ENCODE data around the gene MEGF10.

Gene MEGF10

GRCh38 chr5:127421471-127421870 is 130.9 kb downstream of the MEGF10 start:
- H3K4me3 ChIP-seq (ENCODE audit: low read depth, low read length) = no peak overlapping the region
- DNase-seq (ENCODE audit: low read depth) = no peak
- TF ChIP-seq CTCF (IDR thresholded peaks at IDR 0.05; ENCODE audit: low read depth, low read length, missing control alignments) = no peak

GRCh38 chr5:127423173-127423798 is 132.7 kb downstream of the MEGF10 start:
- no peak overlapping the region for H3K4me3 ChIP-seq (ENCODE audit: low read depth, low read length)
- TF ChIP-seq CTCF (IDR thresholded peaks at IDR 0.05; ENCODE audit: low read depth, low read length, missing control alignments) = no peak
- peak; percentile 21 for DNase-seq (ENCODE audit: low read depth)

GRCh38 chr5:127425037-127425436 is 134.4 kb downstream of the MEGF10 start:
- TF ChIP-seq CTCF (IDR thresholded peaks at IDR 0.05; ENCODE audit: low read depth, low read length, missing control alignments) = no peak
- DNase-seq (ENCODE audit: low read depth) = no peak
- no peak overlapping the region for H3K4me3 ChIP-seq (ENCODE audit: low read depth, low read length)

GRCh38 chr5:127425868-127426267 is 135.3 kb downstream of the MEGF10 start:
- no peak for DNase-seq (ENCODE audit: low read depth)
- H3K4me3 ChIP-seq (ENCODE audit: low read depth, low read length) = no peak overlapping the region
- TF ChIP-seq CTCF (IDR thresholded peaks at IDR 0.05; ENCODE audit: low read depth, low read length, missing control alignments) = no peak

- DNase-seq (ENCODE audit: low read depth) = no peak
- no peak overlapping the region for H3K4me3 ChIP-seq (ENCODE audit: low read depth, low read length)
- no peak for TF ChIP-seq CTCF (IDR thresholded peaks at IDR 0.05; ENCODE audit: low read depth, low read length, missing control alignments)
Observed at GRCh38 chr5:127426661-127427060, 136.1 kb downstream of the MEGF10 start.

- TF ChIP-seq CTCF (IDR thresholded peaks at IDR 0.05; ENCODE audit: low read depth, low read length, missing control alignments) = no peak
- H3K4me3 ChIP-seq (ENCODE audit: low read depth, low read length) = no peak overlapping the region
- DNase-seq (ENCODE audit: low read depth) = no peak
Observed at GRCh38 chr5:127428276-127428675, 137.7 kb downstream of the MEGF10 start.

- no peak for DNase-seq (ENCODE audit: low read depth)
- no peak for TF ChIP-seq CTCF (IDR thresholded peaks at IDR 0.05; ENCODE audit: low read depth, low read length, missing control alignments)
Observed at GRCh38 chr5:127428748-127429147, 138.2 kb downstream of the MEGF10 start.

More at GRCh38 chr5:127428748-127429147, 138.2 kb downstream of the MEGF10 start:
- H3K4me3 ChIP-seq (ENCODE audit: low read depth, low read length) = no peak overlapping the region
